GM23248 (cell line): ENCODE data around the gene DLG1. TPM values are rescaled to one million over a fixed set of nuclear protein-coding genes. Genes with fewer than 3 reads are reported as not detected.

ENCODE experiments used
- DNase-seq: peaks from one replicate; pipeline ENCODE4 v3.0.0-alpha.2; 2015
- H2AFZ ChIP-seq: fragments of 200-600 bp; sonication (generic); 2 replicates; pipeline ENCODE4 v1.6.1; 2016; ENCODE audit warnings: antibody characterized with exemption
- H3F3A ChIP-seq: fragments of 200-600 bp; sonication (generic); 2 replicates; pipeline ENCODE4 v1.6.1; 2016; ENCODE audit warnings: mild to moderate bottlenecking, antibody characterized with exemption, mixed run types; ENCODE audit not compliant: insufficient read depth
- H3K27ac ChIP-seq: fragments of 200-600 bp; sonication (generic); 2 replicates; pipeline ENCODE4 v1.5.1; 2016; ENCODE audit warnings: mild to moderate bottlenecking
- H3K27me3 ChIP-seq: fragments of 200-600 bp; sonication (generic); replicated peaks from 2 replicates; pipeline ENCODE4 v1.6.1; 2016; ENCODE audit warnings: mild to moderate bottlenecking; ENCODE audit not compliant: insufficient read depth
- H3K36me3 ChIP-seq: fragments of 200-600 bp; sonication (generic); 2 replicates; pipeline ENCODE4 v1.6.1; 2016; ENCODE audit warnings: low read depth, mild to moderate bottlenecking
- H3K4me1 ChIP-seq: fragments of 200-600 bp; sonication (generic); 2 replicates; pipeline ENCODE4 v1.6.1; 2016; ENCODE audit warnings: mild to moderate bottlenecking; ENCODE audit not compliant: insufficient read depth
- H3K4me2 ChIP-seq: fragments of 200-600 bp; sonication (generic); one replicate; pipeline ENCODE4 v1.6.1; 2016; ENCODE audit warnings: mild to moderate bottlenecking; ENCODE audit not compliant: unreplicated experiment
- H3K4me3 ChIP-seq: fragments of 200-600 bp; sonication (generic); 2 replicates; pipeline ENCODE4 v1.5.1; 2016; ENCODE audit warnings: mild to moderate bottlenecking
- H3K79me2 ChIP-seq: fragments of 200-600 bp; sonication (generic); 2 replicates; pipeline ENCODE4 v1.6.1; 2016; ENCODE audit warnings: mild to moderate bottlenecking; ENCODE audit not compliant: insufficient read depth
- H3K9ac ChIP-seq: fragments of 200-600 bp; sonication (generic); 2 replicates; pipeline ENCODE4 v1.6.1; 2016; ENCODE audit warnings: mild to moderate bottlenecking
- H3K9me2 ChIP-seq: fragments of 200-600 bp; sonication (generic); 2 replicates; pipeline ENCODE4 v1.6.1; 2016; ENCODE audit warnings: mixed run types, mild to moderate bottlenecking, moderate library complexity; ENCODE audit not compliant: insufficient read depth
- H3K9me3 ChIP-seq: fragments of 200-600 bp; sonication (generic); one replicate; pipeline ENCODE4 v1.6.1; 2017; ENCODE audit warnings: low read depth
- H4K20me1 ChIP-seq: fragments of 200-600 bp; sonication (generic); 2 replicates; pipeline ENCODE4 v1.6.0; 2016; ENCODE audit not compliant: insufficient read depth
- EZH2 ChIP-seq: fragments of 200-600 bp; sonication (generic); IDR thresholded peaks from 2 replicates; pipeline ENCODE4 v1.6.1; 2018; ENCODE audit warnings: antibody characterized with exemption, mild to moderate bottlenecking; ENCODE audit not compliant: insufficient read depth, poor library complexity, severe bottlenecking
- EZH2phosphoT487 ChIP-seq: fragments of 200-600 bp; sonication (generic); IDR thresholded peaks from 2 replicates; pipeline ENCODE4 v1.6.1; 2018; ENCODE audit warnings: antibody characterized with exemption, moderate library complexity, mild to moderate bottlenecking, low read depth; ENCODE audit not compliant: insufficient read depth
- WGBS, 2 experiments: methylation state at CpG; one replicate each; pipeline ENCODE4 v1.1.6; 2015 to 2017; ENCODE audit warnings: low lambda C conversion rate in 2 of 2, low coverage in 1 of 2; ENCODE audit errors: missing lambda C conversion rate in 2 of 2; 5-methylcytosine and 5-hydroxymethylcytosine counted together
- in situ Hi-C: fragments of 300-500 bp; cut with MboI; formaldehyde crosslinking; loops from 2 replicates; pipeline ENCODE4 v1.15.0; 2020
- polyA plus RNA-seq: library from polyadenylated mRNA; unstranded; fragments of >200 nt; fragmentation: Nextera tagmentation; extraction: Ambion mirVana; gene quantifications from 2 replicates; pipeline ENCODE4 v1.2.1, GENCODE V29; 2016
- total RNA-seq: library from RNA; depleted of rRNA; stranded (reverse); fragments of >200 nt; shearing (Covaris generic); gene quantifications from 2 replicates; pipeline ENCODE4 v1.2.3, GENCODE V29; 2014

DLG1 gene
- total and polyA plus RNA-seq, 2 experiments from 2014 or later, result 23.2 to 45.9 TPM

DNA sequence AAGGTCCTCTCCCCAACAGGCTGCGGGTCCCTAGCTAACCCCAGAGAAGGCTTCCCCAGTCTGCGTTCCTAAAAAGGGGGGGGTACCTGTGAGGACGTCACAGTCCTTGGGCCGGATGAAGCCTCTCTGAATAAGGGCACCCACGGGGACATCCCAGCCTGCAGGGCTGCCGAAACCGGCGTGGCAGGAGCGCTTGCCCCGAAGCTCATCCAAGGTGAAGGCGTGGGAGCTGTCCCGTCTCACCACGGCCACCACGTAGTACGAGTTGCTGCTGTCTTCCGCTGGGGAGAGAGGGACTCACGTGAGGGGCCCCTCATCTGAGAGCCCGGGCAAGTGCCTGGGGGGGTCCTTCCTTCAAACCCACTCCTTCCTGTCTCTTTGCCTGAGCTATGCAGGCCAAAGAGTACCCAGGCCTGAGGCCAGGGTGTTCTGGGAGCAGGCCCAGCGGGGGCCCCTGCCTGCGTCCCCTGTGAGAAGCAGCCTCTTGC is 288.8 kb downstream of the DLG1 start:
- 87 to 90% methylated on average over 15 to 20 of the region's 20 CpGs for WGBS, 2 experiments
- Histone ChIP-seq H3K4me3 (no peak overlapping the region), H3K27me3 (no peaks in the 10 kb centered on the region), H3K9me3 (no peaks in the 10 kb centered on the region), H2AFZ (no peak overlapping the region), H3K9me2 (no peaks in the 10 kb centered on the region), H3K4me2 (no peak overlapping the region), H3K36me3 (no peaks in the 10 kb centered on the region), H3K9ac (no peak overlapping the region), H3K79me2 (no peaks in the 10 kb centered on the region), H4K20me1 (no peaks in the 10 kb centered on the region), H3K4me1 (no peaks in the 10 kb centered on the region), H3F3A (no peaks in the 10 kb centered on the region), H3K27ac (no peak overlapping the region)
- in situ Hi-C loops, result no loop called here
- TF ChIP-seq EZH2 (no peak), EZH2phosphoT487 (no peak)
- DNase-seq, result no peak

DNA sequence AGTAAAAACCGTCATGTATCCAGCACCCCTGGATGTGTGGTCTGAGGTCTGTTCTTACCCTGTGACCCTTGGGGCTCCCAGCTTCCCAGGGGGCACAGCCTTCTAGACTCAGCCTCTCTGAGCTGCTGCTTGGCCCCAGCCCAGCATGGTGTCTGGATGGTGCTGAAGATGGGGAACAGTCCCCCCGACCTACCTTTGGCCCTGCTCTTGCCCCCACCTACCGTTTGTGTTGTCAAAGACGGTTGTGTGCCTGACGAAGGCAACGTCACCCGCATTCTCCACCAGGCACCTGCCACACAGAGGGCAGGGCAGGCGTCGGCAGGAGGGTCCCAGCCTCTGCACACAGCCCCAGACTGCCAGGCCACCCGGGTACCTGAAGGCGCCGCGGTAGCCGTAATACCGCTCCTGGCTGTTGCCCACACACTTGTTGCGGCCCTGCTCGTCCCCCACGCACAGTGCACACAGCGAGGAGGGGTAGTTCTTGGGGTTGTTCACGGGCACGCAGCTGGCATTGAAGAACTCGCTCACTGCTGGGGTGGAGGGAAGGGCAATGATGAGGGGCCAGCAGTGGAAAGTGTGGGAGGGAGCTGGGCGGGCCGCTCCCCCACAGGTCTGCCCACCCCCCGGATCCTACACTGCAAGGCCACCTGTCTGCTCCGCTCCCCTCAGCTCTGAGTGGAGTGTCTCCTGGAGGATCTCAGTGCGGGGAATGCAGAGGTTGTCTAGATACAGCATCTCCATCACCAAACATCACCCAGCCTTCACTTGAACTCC is 289.8 kb downstream of the DLG1 start:
- H3K79me2 ChIP-seq, result no peaks in the 10 kb centered on the region
- DNase-seq, result no peak
- TF ChIP-seq EZH2phosphoT487 (no peak), EZH2 (no peak)
- no peak overlapping the region for H3K4me3 ChIP-seq
- H3K4me2 ChIP-seq, result no peak overlapping the region
- 86 to 87% methylated on average over 24 to 27 of the region's 27 CpGs for WGBS, 2 experiments
- H3K9ac ChIP-seq, result no peak overlapping the region
- no peaks in the 10 kb centered on the region for H3F3A ChIP-seq
- no peaks in the 10 kb centered on the region for H3K27me3 ChIP-seq
- H3K36me3 ChIP-seq, result no peaks in the 10 kb centered on the region
- no peaks in the 10 kb centered on the region for H3K4me1 ChIP-seq
- no peak overlapping the region for H2AFZ ChIP-seq
- H4K20me1 ChIP-seq, result no peaks in the 10 kb centered on the region
- in situ Hi-C loops, result no loop called here
- no peaks in the 10 kb centered on the region for H3K9me2 ChIP-seq
- H3K9me3 ChIP-seq, result no peaks in the 10 kb centered on the region
- H3K27ac ChIP-seq, result no peak overlapping the region

DNA sequence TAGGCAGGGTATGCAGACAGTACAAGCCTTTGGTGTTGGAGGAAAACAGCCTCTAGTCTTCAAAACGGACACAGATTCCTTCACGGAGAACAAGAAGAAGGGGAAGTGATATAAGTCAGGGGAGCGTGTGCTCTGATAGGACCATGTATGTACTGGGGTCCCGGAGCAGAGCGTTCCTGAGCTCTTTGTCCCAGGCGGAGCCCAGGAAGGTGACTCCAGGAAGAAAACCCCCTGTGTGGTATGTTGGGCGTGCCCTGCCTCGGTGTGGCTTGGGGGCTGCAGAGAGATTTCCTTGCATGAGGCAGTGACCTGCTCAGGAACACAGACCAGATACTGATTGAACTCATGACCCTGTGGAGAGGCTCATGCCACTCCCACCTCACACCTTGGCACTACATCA is 290.5 kb downstream of the DLG1 start:
- no peaks in the 10 kb centered on the region for H3K79me2 ChIP-seq
- H3K4me1 ChIP-seq, result no peaks in the 10 kb centered on the region
- no peaks in the 10 kb centered on the region for H4K20me1 ChIP-seq
- no peaks in the 10 kb centered on the region for H3F3A ChIP-seq
- TF ChIP-seq EZH2, result no peak
- no peak for TF ChIP-seq EZH2phosphoT487
- DNase-seq, result no peak
- no peak overlapping the region for H2AFZ ChIP-seq
- no peaks in the 10 kb centered on the region for H3K9me3 ChIP-seq
- in situ Hi-C loops, result no loop called here
- H3K4me3 ChIP-seq, result no peak overlapping the region
- H3K27ac ChIP-seq, result no peak overlapping the region
- H3K36me3 ChIP-seq, result no peaks in the 10 kb centered on the region
- no peaks in the 10 kb centered on the region for H3K27me3 ChIP-seq
- no peak overlapping the region for H3K9ac ChIP-seq
- H3K4me2 ChIP-seq, result no peak overlapping the region
- 66 to 67% methylated on average over 8 of the region's 8 CpGs for WGBS, 2 experiments
- H3K9me2 ChIP-seq, result no peaks in the 10 kb centered on the region

- in situ Hi-C loops, result no loop called here
- Histone ChIP-seq H3K27me3 (no peaks in the 10 kb centered on the region), H3K79me2 (no peaks in the 10 kb centered on the region), H3K4me1 (no peaks in the 10 kb centered on the region), H3K9me2 (no peaks in the 10 kb centered on the region), H3K4me2 (no peak overlapping the region), H3K36me3 (no peaks in the 10 kb centered on the region), H2AFZ (no peak overlapping the region), H3K27ac (no peak overlapping the region), H3F3A (no peaks in the 10 kb centered on the region), H3K9ac (no peak overlapping the region), H3K4me3 (no peak overlapping the region), H3K9me3 (no peaks in the 10 kb centered on the region), H4K20me1 (no peaks in the 10 kb centered on the region)
- WGBS, 2 experiments, result 84% methylated on average over 12 of the region's 12 CpGs
- no peak for DNase-seq
- TF ChIP-seq EZH2 (no peak), EZH2phosphoT487 (no peak)
Measured at GRCh38 chr3:197007296-197007940, 291.0 kb downstream of the DLG1 start.
